Urothelium cell line (cell line): ENCODE measurements around the gene SMAD7.

Experiments used
- DNase-seq: peaks from one replicate; pipeline ENCODE4 v3.0.0; 2011; ENCODE audit warnings: low spot score, mixed read lengths
- FAIRE-seq: peaks from 2 replicates; lab custom pipeline; 2011; peaks lifted over from hg19 to GRCh38; lab: Jason Lieb, UNC

The SMAD7 gene

GRCh38 chr18:48946329-48946835 is 4.4 kb downstream of the SMAD7 start:
- no peak for FAIRE-seq
- DNase-seq, result no peak

- FAIRE-seq, result no peak
These were observed 4.9 kb downstream of the SMAD7 start for GRCh38 chr18:48945953-48946217.

GRCh38 chr18:48944634-48945033 is 6.1 kb downstream of the SMAD7 start:
- FAIRE-seq, result no peak

More at GRCh38 chr18:48945953-48946217, 4.9 kb downstream of the SMAD7 start:
- DNase-seq, result no peak

GRCh38 chr18:48943736-48944527 is 6.8 kb downstream of the SMAD7 start:
- DNase-seq (no peak), FAIRE-seq (no peak)

More at GRCh38 chr18:48944634-48945033, 6.1 kb downstream of the SMAD7 start:
- DNase-seq, result no peak

- no peak for DNase-seq
- no peak for FAIRE-seq
These were observed 7.4 kb downstream of the SMAD7 start for GRCh38 chr18:48943333-48943732.

- DNase-seq (peak; percentile 82), FAIRE-seq (no peak)
These were observed 8.1 kb downstream of the SMAD7 start for GRCh38 chr18:48942554-48943261.

- FAIRE-seq, result no peak
- DNase-seq, result no peak
These were observed 8.7 kb downstream of the SMAD7 start for GRCh38 chr18:48942086-48942485.

- no peak for DNase-seq
- FAIRE-seq, result no peak
These were observed 9.1 kb downstream of the SMAD7 start for GRCh38 chr18:48941672-48942071.

- DNase-seq (no peak), FAIRE-seq (no peak)
These were observed 9.7 kb downstream of the SMAD7 start for GRCh38 chr18:48940854-48941611.

- FAIRE-seq, result no peak
- no peak for DNase-seq
These were observed 11.3 kb downstream of the SMAD7 start for GRCh38 chr18:48939205-48940097.

- FAIRE-seq, result no peak
- DNase-seq, result no peak
These were observed 11.9 kb downstream of the SMAD7 start for GRCh38 chr18:48938827-48939204.

GRCh38 chr18:48937869-48938750 is 12.7 kb downstream of the SMAD7 start:
- DNase-seq (no peak), FAIRE-seq (no peak)

GRCh38 chr18:48935433-48935774 is 15.4 kb downstream of the SMAD7 start:
- no peak for DNase-seq
- FAIRE-seq, result no peak

- FAIRE-seq (no peak), DNase-seq (no peak)
These were observed 15.9 kb downstream of the SMAD7 start for GRCh38 chr18:48934723-48935432.

- DNase-seq, result no peak
- FAIRE-seq, result no peak
These were observed 16.4 kb downstream of the SMAD7 start for GRCh38 chr18:48934415-48934722.

GRCh38 chr18:48933578-48934414 is 17.0 kb downstream of the SMAD7 start:
- DNase-seq, result no peak
- no peak for FAIRE-seq

GRCh38 chr18:48932822-48933510 is 17.8 kb downstream of the SMAD7 start:
- no peak for FAIRE-seq
- DNase-seq, result no peak

GRCh38 chr18:48932462-48932818 is 18.3 kb downstream of the SMAD7 start:
- no peak for FAIRE-seq
- no peak for DNase-seq
